Putamen (tissue), 1 donor: Measurements from ENCODE around the gene ARHGAP35.
"Not testable (repeated sequence)": the region's sequence is repeated elsewhere in the genome, so short reads cannot be mapped to it uniquely, and the experiment has no call there.

ENCODE experiments used
- DNase-seq: peaks from one replicate; pipeline ENCODE4 v3.0.0-alpha.2; 2016; ENCODE audit warnings: low spot score

ARHGAP35 gene

DNA sequence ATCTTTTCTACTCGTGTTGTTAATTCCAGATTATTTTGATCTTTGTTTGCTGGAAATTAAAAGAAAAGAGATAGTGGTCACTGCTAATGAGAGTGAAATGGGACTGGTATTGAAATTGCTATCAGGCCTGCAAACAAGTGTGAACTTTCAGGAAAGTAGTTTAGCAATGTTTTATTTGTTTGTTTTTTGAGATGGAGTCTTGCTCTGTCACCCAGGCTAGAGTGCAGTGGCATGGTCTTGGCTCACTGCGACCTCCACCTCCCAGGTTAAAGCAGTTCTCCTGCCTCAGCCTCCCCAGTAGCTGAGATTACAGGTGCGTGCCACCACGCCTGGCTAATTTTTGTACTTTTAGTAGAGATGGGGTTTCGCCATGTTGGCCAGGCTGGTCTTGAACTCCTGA is 10.4 kb downstream of the ARHGAP35 start:
- not testable (repeated sequence) for DNase-seq

DNA sequence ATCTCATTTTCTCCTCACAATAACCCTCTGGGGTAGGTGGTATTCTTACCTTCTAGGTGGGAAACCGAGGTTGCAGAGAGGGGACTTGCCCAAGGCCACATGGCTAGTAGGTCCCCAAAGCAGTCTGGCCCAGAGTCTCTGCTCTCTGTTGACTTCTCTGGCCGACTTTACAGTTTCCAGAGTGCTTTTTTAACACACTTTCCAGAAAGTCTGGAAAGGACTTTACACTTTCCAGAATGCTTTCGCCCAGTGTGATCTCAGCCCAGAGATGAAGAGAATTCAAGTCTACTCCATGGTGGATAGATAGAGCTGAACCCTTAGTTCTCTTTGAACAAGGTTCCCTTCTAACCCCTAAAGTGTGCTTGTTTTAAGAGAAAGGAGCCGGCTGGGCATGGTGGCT is 12.2 kb downstream of the ARHGAP35 start:
- DNase-seq, result no peak

DNA sequence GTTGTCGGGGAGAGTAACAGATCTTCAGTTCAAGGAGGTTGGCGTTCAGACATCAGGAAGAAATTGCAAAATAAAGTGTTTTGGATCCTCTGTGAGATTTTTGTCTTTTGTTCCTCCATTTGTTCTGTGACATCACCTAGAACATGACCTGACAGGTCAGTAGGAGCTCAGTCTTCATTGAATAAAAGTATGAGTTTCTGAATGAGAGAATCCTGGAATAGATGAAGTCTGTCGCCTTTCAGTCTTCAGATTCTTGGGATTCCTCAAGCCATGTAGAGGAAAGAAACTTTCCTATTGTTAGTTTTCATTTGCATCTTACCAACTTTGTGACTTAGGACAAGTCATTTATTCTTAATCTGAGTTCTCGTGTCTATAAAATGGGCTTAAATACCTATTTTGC is 14.4 kb downstream of the ARHGAP35 start:
- DNase-seq, result no peak

DNA sequence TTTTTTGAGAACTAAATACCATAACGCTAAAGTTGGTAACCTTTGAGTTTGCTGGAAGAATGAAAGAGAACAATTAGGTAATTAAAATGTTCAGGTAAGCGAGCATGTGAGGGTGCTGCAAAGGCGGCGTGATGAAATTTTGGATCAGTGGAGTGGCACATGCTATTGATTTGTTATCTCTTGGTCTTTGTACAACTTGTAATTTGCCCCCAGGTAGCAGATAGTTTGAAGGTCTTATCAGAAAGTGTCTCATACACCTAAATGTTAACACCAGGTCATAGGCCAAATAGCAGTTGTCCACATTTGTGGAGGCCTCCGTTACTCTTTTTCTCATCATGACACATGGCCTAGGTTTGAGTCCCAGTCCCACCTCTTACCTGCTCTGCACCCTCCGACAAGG is 14.9 kb downstream of the ARHGAP35 start:
- no peak for DNase-seq

DNA sequence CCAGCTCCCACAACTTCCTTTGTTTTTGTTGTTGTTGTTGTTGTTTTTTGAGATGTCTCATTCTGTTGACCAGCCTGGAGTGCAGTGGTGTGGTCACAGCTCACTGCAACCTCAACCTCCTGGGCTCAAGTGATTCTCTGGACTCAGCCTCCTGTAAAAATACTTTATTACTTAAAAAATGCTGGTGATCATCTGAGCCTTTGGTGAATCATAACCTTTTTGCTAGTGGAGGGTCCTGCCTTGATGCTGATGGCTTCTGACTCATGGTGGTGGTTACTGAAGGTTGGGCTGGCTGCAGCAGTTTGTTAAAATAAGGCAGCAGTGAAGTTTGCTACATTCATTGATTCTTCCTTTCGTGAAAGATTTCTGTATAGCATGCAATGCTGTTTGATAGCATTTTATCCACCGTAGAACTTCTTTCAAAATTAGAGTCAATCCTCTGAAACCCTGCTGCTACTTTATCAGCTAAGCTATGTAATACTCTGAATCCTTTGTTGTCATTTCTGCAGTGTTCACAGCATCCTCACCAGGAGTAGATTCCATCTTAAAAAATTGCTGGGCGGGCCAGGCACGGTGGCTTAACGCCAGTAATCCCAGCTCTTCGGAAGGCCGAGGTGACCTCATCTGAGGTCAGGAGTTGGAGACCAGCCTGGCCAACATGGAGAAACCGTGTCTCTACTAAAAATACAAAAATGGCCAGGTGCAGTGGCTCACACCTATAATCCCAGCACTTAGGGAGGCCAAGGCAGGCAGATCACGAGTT is 18.0 kb downstream of the ARHGAP35 start:
- DNase-seq, result no peak

DNA sequence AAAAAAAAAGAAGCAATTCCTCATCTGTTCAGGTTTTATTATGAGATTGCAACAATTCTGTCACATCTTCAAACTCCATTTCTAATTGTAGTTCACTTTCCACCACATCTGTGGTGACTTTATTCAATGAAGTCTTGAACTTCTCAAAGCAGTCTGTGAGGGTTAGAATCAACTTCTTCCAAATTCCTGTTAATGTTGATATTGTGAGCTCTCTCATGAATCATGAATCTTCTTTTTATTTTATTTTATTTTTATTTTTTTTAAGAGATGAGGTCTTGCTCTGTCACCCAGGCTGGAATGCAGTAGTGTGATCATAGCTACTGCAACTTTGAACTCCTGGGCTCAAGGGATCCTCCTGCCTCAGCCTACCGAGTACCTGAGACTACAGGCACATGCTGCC is 19.6 kb downstream of the ARHGAP35 start:
- no peak for DNase-seq

DNA sequence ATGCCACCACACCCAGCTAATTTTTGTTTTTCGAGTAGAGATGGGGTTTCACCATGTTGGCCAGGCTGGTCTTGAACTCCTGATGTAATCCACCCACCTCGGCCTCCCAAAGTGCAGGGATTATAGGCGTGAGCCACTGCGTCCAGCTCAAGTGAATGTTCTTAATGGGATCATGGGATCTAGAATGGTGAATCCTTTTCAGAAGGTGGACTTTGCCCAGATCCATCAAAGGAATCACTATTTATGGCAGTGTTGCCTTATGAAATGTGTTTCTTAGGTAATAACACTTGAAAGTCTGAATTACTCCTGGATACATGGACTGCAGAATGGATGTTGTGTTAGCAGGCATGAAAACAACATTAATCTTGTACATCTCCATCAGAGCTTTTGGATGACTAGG is 20.3 kb downstream of the ARHGAP35 start:
- no peak for DNase-seq

DNA sequence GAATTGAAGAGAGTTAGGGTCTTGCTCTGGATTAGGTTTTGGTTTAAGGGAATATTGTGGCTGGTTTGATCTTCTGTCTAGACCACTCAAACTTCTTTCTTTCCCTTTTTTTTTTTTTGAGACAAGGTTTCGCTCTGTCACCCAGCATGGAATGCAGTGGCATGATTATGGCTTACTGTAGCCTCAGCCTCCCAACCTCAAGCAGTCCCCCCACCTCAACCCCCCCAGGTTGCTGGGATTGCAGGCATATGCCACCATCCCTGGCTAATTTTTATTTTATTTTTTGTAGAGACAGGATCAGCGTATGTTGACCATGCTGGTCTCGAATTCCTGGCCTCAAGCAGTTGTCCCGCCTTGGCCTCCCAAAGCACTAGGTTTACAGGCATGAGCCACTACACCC is 21.2 kb downstream of the ARHGAP35 start:
- no peak for DNase-seq

DNA sequence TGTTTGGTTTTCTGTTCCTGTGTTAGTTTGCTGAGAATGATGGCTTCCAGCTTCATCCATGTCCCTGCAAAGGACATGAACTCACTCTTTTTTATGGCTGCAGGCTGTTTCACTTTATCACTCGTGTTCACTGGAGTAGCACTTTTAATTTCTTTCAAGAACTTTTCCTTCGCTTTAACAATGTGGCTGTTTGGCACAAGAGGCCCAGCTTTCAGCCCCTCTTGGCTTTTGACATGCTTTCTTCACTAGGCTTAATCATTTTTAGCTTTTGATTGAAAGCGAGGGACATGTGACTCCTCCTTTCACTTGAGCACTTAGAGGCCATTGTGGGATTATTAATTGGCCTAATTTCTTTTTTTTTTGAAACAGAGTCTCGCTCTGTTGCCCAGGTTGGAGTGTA is 22.0 kb downstream of the ARHGAP35 start:
- not testable (repeated sequence) for DNase-seq

DNA sequence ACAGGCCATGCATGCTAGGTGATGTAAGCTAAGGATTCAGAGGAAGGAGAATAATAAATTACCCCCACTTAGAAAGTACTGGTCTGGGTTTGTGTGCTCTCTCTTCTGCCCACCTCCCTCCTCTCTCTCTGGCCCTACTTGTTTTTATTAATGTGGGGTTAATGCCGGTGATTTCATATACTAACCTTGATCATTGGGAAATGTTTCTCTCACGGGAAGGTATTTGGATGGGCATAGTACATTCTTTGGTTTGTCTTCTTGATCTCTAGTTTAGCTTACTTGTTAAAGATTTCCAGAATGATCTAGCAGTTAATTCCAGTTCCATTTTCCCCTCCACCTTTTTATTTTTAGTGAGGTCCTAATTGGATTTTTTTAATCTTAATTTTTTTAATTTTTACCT is 24.6 kb downstream of the ARHGAP35 start:
- DNase-seq, result no peak

DNA sequence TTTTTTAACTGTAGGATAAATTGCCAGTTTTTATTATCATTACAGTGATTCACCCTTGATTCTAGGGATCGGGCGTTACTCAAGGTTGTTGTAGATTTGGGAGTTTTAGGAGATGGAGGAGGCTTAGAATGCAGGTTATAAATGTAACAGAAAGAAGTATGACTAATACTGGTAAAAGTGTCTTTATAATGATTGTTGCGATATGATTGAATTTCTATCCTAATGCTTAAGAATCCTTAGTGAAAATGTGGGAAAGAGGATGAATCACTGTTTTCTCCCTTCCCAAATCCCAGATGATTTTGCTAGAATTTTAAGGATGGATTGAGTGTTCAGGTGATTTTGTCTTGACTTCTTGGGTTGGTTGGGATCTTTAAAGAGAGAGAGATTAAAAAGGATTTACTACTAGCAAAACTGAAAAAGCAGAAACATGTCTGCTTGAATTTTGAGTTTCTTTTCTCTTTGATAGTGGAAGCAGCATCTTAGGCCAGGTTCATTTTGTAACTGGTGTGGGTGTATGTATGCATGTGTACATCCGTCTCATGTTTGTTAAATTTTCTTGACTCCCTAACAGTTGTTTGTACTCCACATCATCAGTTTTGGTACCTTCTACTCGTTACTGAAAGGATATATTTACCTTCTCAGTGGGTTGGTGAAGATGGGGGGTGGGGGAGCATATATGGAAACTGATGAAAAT is 25.9 kb downstream of the ARHGAP35 start:
- no peak for DNase-seq

DNA sequence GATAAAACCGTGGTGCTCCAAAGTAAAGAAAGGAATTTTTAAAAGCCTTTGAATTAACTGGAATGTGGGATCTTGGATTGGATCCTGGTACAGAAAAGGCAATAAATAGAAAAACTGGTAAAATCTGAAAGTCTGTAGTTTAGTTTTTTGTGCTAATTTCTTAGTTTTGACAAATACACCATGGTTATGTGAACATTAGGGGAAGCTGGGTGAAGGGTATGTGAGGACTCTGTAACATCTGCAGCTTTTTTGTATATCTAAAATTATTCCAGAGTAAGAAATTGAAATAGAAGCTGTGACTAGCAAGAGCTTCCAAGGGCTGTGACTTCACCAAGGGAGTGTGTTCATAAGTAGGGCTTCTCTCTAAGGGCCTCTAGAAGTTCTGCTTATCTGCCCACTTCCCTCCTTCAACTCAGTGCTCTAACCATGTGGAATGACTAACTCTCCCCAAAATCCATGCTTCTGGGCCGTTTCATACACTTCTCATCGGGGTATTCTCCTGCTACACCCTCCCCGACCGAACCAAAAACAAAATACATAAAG is 26.5 kb downstream of the ARHGAP35 start:
- DNase-seq, result no peak

DNA sequence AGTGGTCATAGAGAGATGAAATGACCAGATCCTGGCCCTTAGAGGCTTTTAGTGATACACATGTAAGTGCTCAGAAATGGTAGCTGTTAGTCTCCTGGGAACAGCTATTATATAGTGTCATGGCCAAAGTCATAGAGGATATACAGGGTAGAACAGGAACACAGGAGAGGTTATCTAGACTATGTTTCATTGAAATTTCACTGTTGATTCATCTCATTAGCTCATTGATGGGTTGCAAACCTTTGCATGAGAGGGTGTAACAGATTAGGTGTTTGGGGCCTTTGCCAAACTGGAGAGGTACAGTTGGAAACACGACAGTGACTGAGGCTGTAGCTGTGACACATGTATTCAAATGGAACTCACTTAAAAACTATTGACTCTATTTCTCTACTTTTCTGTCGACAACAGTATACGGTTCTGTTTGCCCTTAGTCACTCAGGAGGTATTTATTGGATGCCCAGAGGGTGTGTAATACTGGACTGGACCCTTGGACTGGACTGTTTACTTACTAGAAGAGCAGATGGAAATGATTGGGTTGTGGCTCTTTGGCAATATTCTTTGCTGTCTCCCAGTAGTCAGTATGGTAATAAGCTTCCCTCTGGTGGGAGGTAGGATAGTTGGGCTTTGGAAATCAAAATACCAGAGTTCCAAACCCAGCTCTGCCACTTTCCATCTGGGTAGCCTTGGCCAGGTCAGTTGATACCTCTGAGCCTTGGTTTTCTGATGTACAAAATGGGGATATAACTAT is 29.8 kb downstream of the ARHGAP35 start:
- no peak for DNase-seq

DNA sequence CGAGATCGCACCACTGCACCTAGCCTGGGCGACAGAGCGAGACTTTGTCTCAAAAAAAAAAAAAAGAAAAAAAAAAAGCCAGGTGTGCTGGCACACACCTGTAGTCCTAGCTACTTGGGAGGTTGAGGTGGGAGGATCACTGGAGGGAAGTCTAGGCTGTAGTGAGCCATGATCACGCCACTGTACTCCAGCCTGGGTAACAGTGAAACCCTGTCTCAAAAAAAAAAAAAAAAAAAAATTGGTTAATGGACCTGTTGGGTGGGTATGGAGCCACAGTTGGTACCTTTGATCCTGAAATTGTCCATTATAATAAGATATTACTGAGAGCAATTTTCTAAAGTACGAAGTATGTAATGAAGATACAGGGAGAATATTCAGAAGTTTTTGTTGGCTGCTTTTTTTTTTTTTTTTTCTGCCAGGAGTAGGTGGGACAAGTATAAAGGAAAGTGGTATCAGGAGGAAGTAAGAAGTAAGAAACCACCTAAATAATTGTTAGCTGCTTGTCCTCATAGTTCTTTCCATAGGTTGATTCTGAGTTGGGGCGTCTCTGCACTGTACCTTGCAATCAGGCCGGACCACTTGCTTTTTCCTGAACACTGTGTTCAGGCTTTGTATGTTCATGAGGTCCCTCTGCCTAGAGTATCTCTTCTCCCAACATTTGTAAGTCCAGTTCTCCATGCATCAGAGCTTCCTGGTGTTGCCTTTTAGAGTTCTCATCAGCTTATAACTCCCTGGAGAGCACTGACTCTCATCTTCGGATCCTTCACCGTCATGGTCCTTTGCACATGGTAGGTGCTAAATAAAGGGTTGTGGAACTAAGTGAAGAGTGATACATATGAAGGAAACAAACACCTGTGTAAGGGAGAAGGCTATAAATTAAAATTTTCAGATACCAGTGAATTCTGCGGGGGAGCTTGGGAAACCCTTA is 31.7 kb downstream of the ARHGAP35 start:
- no peak for DNase-seq

DNA sequence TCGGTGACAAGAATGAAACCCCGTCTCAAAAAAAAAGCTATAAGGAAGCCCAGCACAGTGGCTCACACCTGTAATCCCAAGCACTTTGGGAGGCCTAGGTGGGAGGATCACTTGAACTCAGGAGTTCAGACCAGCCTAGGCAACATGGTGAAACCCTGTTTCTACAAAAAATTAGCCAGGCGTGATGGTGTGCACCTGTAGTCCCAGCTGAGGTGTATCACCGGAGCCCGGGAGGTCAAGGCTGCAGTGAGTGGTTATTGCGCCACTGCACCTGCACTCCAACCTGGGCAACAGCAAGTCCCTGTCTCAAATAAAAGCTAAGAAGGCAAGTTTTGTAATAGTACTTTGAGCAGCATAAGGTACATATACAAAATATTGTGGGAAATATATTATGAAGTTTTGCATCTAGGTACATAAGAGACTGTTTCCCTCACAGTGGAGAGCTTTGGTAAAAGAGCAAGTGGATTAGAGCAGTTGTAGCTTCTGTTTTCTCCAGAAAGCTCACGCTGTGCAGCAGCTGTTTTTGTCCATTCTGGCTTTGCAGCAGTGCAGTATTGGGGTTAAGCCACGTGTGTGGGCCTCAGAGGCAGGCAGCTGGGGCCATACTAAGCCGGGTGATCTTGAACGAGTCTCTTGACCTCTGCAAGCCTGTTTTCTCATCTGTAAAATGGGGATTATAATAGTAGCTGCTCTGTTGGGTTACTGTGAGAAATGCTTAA is 35.4 kb downstream of the ARHGAP35 start:
- no peak for DNase-seq

DNA sequence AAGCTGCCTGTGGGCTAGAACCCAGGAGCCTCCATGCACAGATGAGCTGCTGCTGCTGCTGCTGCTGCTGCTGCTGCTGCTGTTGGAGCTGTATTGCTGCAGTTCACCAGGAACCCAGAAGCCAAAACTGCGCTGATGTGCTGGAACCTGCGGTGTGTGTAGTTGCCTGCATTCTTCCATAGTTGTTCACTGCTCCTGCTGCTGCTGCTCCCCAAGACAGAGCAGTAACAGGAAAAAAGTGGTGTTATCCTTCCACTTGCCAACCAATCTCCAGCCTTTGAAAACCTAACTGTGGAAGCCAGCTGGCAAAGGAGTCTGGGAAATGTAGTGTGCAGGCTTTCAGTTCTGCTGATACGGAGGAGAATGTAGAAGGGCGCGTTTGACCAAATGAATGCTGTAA is 37.9 kb downstream of the ARHGAP35 start:
- DNase-seq, result peak; percentile 49

DNA sequence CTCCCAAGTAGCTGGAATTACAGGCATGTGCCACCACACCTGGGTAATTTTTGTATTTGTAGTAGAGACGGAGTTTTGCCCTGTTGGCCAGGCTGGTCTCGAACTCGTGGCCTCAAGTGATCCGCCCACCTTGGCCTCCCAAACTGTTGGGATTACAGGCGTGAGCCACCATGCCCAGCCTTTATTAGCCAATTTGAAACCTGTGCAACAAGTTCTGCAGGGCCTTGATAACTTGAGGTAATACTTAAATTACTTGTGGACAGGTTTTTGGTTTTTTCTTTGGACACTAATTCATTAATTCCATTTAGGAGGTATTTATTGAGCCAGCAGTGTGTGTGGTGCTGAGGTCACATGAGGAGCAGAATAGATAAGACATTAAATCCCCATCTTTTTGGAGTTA is 39.5 kb downstream of the ARHGAP35 start:
- no peak for DNase-seq

DNA sequence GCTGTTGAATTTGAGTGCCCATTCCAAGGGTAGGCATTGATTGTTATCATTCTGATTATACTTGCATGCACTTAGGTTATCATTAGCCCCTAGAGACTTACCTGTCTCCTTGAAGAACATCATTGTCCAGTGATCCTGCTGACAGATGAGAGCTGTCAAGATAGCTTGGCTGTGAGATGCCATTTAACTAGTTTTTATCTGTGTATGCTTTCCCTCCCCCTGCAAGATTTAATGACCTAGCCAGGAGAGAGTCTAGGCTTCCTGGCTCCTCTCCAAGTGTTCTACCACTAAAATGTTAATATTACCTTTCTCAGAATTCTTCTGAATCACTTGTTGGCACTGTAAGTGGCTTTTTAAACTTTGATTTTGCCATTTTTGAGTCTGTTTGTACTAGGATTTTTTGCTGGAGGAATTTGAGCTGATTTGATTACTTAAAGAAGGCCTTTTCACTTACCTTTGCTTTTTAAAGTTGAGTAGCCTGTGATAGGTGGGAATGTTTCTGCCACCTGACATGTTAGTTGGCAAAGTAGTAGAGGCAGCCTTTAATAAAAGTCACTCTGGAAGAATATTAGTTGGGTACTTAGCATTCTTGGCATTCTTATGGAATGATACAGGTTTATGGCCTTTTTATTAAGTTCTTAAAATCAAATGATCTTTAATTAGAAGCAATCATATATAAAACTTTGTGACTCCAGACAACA is 41.1 kb downstream of the ARHGAP35 start:
- DNase-seq, result no peak

DNA sequence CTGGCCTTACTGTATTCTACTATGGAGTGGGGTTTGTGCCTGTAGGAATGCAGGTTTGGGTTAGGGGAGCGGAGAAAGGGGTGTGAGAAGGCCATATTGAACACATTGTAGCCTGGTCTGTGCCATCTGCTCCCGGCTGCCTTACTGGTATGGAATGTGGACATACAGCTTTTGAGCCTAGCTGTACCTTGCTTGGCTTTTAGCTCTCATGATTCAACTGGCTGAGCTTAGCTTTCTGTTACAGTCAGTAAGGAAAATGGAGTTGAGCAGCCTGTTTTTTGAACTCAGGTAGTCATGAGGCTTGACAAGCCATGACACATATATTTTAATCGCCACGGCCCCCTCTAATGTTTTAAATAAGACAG is 41.6 kb downstream of the ARHGAP35 start:
- DNase-seq, result no peak

DNA sequence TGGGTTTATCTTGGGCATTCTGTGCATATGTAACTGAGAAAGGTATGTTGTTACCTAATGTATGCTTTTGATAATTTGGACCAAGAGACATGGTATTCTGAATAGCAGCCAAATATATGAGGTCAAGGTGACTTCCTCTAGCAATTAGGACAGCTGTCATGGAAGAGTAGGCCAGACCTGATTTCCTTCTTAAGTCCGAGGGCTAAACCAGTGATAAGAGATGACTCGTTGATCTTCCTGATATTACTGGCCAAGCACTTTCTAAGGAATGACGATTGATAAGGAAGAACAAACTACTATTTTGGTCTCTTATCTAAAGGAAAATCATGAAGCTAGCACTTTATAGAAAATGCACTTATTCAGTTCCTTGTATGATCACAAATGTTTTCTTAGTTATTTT is 42.7 kb downstream of the ARHGAP35 start:
- no peak for DNase-seq
